Neural progenitor cell (in vitro differentiated cells): ENCODE data around the gene GRID1.

ENCODE experiments used
- EZH2 ChIP-seq: fragments of 200-600 bp; sonication (generic); IDR thresholded peaks from 2 replicates; pipeline ENCODE4 v1.6.1; 2017; ENCODE audit warnings: antibody characterized with exemption, mild to moderate bottlenecking, moderate library complexity
- TF ChIP-seq, protein P1 (sequence below): fragments of 200-600 bp; sonication (generic); IDR thresholded peaks from 2 replicates; pipeline ENCODE4 v1.5.1; 2017; ENCODE audit warnings: antibody characterized with exemption, mild to moderate bottlenecking

DNA sequence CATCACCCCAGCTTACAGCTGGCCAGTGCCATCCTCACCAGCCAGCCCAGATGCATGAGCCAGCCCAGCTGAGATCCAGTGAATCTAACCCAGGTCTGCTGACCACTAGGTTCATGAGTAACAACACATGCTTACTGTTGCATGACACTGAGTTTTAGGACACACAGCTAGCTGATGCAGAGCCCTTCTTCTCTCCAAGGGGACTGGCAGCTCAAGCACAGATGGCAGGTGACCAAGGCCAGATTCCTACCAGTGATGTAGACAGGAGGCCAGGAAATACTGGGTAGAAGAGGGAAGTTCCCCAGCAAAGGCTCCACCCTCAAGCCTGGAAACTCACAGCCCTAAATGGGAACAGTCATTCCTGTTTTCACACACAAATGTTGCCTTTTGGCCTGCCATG lies 236.6 kb downstream of the GRID1 start:
- TF ChIP-seq, protein P1, sequence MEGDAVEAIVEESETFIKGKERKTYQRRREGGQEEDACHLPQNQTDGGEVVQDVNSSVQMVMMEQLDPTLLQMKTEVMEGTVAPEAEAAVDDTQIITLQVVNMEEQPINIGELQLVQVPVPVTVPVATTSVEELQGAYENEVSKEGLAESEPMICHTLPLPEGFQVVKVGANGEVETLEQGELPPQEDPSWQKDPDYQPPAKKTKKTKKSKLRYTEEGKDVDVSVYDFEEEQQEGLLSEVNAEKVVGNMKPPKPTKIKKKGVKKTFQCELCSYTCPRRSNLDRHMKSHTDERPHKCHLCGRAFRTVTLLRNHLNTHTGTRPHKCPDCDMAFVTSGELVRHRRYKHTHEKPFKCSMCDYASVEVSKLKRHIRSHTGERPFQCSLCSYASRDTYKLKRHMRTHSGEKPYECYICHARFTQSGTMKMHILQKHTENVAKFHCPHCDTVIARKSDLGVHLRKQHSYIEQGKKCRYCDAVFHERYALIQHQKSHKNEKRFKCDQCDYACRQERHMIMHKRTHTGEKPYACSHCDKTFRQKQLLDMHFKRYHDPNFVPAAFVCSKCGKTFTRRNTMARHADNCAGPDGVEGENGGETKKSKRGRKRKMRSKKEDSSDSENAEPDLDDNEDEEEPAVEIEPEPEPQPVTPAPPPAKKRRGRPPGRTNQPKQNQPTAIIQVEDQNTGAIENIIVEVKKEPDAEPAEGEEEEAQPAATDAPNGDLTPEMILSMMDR = no peak
- no peak for TF ChIP-seq EZH2
